Astrocyte of the cerebellum (primary cell): ENCODE measurements around the gene GRAMD1B.

Source experiments
- DNase-seq: peaks from one replicate; pipeline ENCODE4 v3.0.0-alpha.2; 2011; ENCODE audit warnings: low read depth
- H3K4me3 ChIP-seq: 2 replicates; pipeline ENCODE4 v1.5.1; 2011; ENCODE audit warnings: mild to moderate bottlenecking, low read depth, low read length, moderate library complexity
- CTCF ChIP-seq: IDR thresholded peaks from 2 replicates; pipeline ENCODE4 v1.5.1; 2012; ENCODE audit warnings: low read length, low read depth, moderate library complexity, mild to moderate bottlenecking; ENCODE audit errors: missing control alignments
- in situ Hi-C: cut with HindIII; loops from 2 replicates; pipeline ENCODE4 v1.10.0; 2017; ENCODE audit warnings: low sequenced_read_pairs

The GRAMD1B gene

GRCh38 chr11:123421589-123421988 is 8.5 kb upstream of the GRAMD1B start:
- no peak for DNase-seq
- TF ChIP-seq CTCF: no peak
- in situ Hi-C loops: no loop called here
- H3K4me3 ChIP-seq: no peak overlapping the region

GRCh38 chr11:123425367-123425766 is 4.7 kb upstream of the GRAMD1B start:
- TF ChIP-seq CTCF: no peak
- in situ Hi-C loops: no loop called here
- H3K4me3 ChIP-seq: no peak overlapping the region
- no peak for DNase-seq

GRCh38 chr11:123426789-123427188 is 3.3 kb upstream of the GRAMD1B start:
- in situ Hi-C loops: no loop called here
- H3K4me3 ChIP-seq: no peak overlapping the region
- TF ChIP-seq CTCF: no peak
- no peak for DNase-seq

GRCh38 chr11:123427405-123427804 is 2.7 kb upstream of the GRAMD1B start:
- no peak overlapping the region for H3K4me3 ChIP-seq
- no peak for TF ChIP-seq CTCF
- in situ Hi-C loops: no loop called here
- no peak for DNase-seq

- DNase-seq: no peak
- in situ Hi-C loops: no loop called here
- H3K4me3 ChIP-seq: no peak overlapping the region
- no peak for TF ChIP-seq CTCF
Observed at GRCh38 chr11:123428116-123428715, 1.9 kb upstream of the GRAMD1B start.

GRCh38 chr11:123429336-123429735 is 733 bp upstream of the GRAMD1B start:
- peak overlapping the region; percentile 56 for H3K4me3 ChIP-seq
- no peak for TF ChIP-seq CTCF
- no peak for DNase-seq
- in situ Hi-C loops: no loop called here
